Neuronal stem cell (in vitro differentiated cells): ENCODE results near the gene POMT2.

Experiments used
- DNase-seq: peaks from one replicate; pipeline ENCODE4 v3.0.0-alpha.2; 2013; ENCODE audit warnings: low spot score
- H2AFZ ChIP-seq: one replicate; pipeline ENCODE4 v1.6.1; 2013; ENCODE audit warnings: mild to moderate bottlenecking, low read length, inconsistent platforms
- H2AK5ac ChIP-seq: 2 replicates; pipeline ENCODE4 v1.6.1; 2013; ENCODE audit warnings: low read depth, mild to moderate bottlenecking, inconsistent platforms, low read length, moderate library complexity, mixed read lengths
- H2BK120ac ChIP-seq: 2 replicates; pipeline ENCODE4 v1.6.1; 2013; ENCODE audit warnings: low read depth, mild to moderate bottlenecking, inconsistent platforms, low read length, moderate library complexity, mixed read lengths
- H2BK12ac ChIP-seq: one replicate; pipeline ENCODE4 v1.6.1; 2013; ENCODE audit warnings: low read length, inconsistent platforms
- H2BK15ac ChIP-seq: 2 replicates; pipeline ENCODE4 v1.6.1; 2013; ENCODE audit warnings: mild to moderate bottlenecking, low read length, inconsistent platforms, mixed read lengths
- H2BK5ac ChIP-seq: one replicate; pipeline ENCODE4 v1.6.1; 2013; ENCODE audit warnings: inconsistent platforms, mild to moderate bottlenecking, low read length, moderate library complexity
- H3K14ac ChIP-seq: one replicate; pipeline ENCODE4 v1.6.1; 2013; ENCODE audit warnings: low read length, inconsistent platforms
- H3K18ac ChIP-seq: 2 replicates; pipeline ENCODE4 v1.6.1; 2013; ENCODE audit warnings: low read length, inconsistent platforms
- H3K23ac ChIP-seq: 2 replicates; pipeline ENCODE4 v1.6.1; 2013; ENCODE audit warnings: low read depth, mild to moderate bottlenecking, mixed read lengths, low read length, inconsistent platforms; ENCODE audit not compliant: poor library complexity
- H3K27ac ChIP-seq: replicated peaks from 3 replicates; pipeline ENCODE4 v1.5.1; 2013; ENCODE audit warnings: low read length, inconsistent platforms
- H3K27me3 ChIP-seq, 3 experiments: 2 replicates each; pipeline ENCODE4 v1.6.1; 2013; ENCODE audit warnings: low read length in 3 of 3, mild to moderate bottlenecking in 2 of 3, inconsistent platforms in 1 of 3, low read depth in 1 of 3, mixed read lengths in 1 of 3, moderate library complexity in 1 of 3; ENCODE audit not compliant: control insufficient read depth in 3 of 3, insufficient read depth in 3 of 3
- H3K36me3 ChIP-seq, 2 donors: replicated peaks in 1 of 2; 2 replicates each; pipeline ENCODE4 v1.6.1; 2013; ENCODE audit warnings: low read length in 2 of 2; ENCODE audit not compliant: control insufficient read depth in 2 of 2, insufficient read depth in 2 of 2
- H3K4ac ChIP-seq: 2 replicates; pipeline ENCODE4 v1.6.1; 2013; ENCODE audit warnings: inconsistent platforms, mild to moderate bottlenecking, low read length, moderate library complexity
- H3K4me1 ChIP-seq, 2 donors: 1 replicate in 1 of 2; 2 replicates in 1 of 2; pipeline ENCODE4 v1.6.1; 2013; ENCODE audit warnings: low read length in 2 of 2, low read depth in 1 of 2; ENCODE audit not compliant: control insufficient read depth in 2 of 2, insufficient read depth in 1 of 2
- H3K4me2 ChIP-seq: one replicate; pipeline ENCODE4 v1.6.1; 2013; ENCODE audit warnings: mild to moderate bottlenecking, low read length, inconsistent platforms; ENCODE audit not compliant: insufficient read depth, poor library complexity, severe bottlenecking
- H3K4me3 ChIP-seq, 2 donors: 2 replicates each; pipeline ENCODE4 v1.5.1; 2013; ENCODE audit warnings: low read length in 2 of 2, mild to moderate bottlenecking in 2 of 2, inconsistent platforms in 1 of 2, moderate library complexity in 1 of 2
- H3K79me1 ChIP-seq: one replicate; pipeline ENCODE4 v1.6.1; 2013; ENCODE audit warnings: low read depth, mild to moderate bottlenecking, inconsistent platforms, low read length, moderate library complexity
- H3K9ac ChIP-seq: one replicate; pipeline ENCODE4 v1.6.1; 2013; ENCODE audit warnings: mild to moderate bottlenecking, low read depth, low read length, inconsistent platforms; ENCODE audit not compliant: poor library complexity
- H3K9me3 ChIP-seq, 2 donors: replicated peaks in 1 of 2; 2 replicates each; pipeline versions ENCODE3 to v1.6.1; 2013; ENCODE audit warnings: low read length in 2 of 2, mild to moderate bottlenecking in 2 of 2, inconsistent platforms in 1 of 2, low read depth in 1 of 2, mixed read lengths in 1 of 2, moderate library complexity in 1 of 2; ENCODE audit not compliant: control insufficient read depth in 2 of 2, insufficient read depth in 1 of 2
- H4K8ac ChIP-seq: one replicate; pipeline ENCODE4 v1.6.1; 2013; ENCODE audit warnings: low read depth, mild to moderate bottlenecking, inconsistent platforms, low read length, moderate library complexity
- H4K91ac ChIP-seq: one replicate; pipeline ENCODE4 v1.6.1; 2013; ENCODE audit warnings: low read length, low read depth, mild to moderate bottlenecking, inconsistent platforms; ENCODE audit not compliant: poor library complexity
- WGBS, 2 donors: extraction: QIAGEN DNeasy Blood & Tissue Kit; methylation state at CpG; one replicate each; pipeline ENCODE4 v1.1.7; 2013; ENCODE audit warnings: missing lambda C conversion rate in 2 of 2, mixed read lengths in 1 of 2; ENCODE audit not compliant: insufficient read length in 2 of 2, insufficient replicate concordance in 1 of 2; ENCODE audit errors: extremely low coverage in 2 of 2; 5-methylcytosine and 5-hydroxymethylcytosine counted together

Gene POMT2

DNA sequence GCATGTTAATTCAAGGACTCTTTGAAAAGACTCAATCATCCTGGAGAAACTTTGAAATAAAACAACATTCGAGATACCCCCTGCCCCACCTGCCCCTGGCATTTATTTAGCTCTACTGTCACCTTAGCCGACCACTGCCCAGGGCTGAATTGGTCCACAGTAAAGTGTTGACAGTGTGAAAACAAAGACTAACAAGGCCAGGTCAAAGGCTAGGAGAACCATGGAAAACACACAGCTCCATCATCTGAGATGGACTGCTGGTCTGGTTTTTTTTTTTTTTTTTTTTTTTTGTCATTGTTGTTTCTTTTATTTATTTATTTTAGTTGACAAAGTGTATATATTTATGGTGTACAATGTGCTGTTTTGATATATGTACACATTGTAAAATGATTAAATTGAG is 25.8 kb upstream of the POMT2 start:
- no peak overlapping the region for H2BK5ac ChIP-seq
- WGBS, 2 donors, result no CpG with 5 or more reads among the region's 2 CpGs
- no peak overlapping the region for H3K4me3 ChIP-seq
- H3K4me1 ChIP-seq, result peaks cover 0 to 1% of the 10 kb centered on the region in 2 donors
- no peak overlapping the region for H2BK120ac ChIP-seq
- H3K14ac ChIP-seq, result no peak overlapping the region
- no peak for DNase-seq
- H2BK15ac ChIP-seq, result no peak overlapping the region
- no peak overlapping the region for H4K8ac ChIP-seq
- H2AFZ ChIP-seq, result no peak overlapping the region
- no peak overlapping the region for H3K4ac ChIP-seq
- H3K4me2 ChIP-seq, result no peak overlapping the region
- no peak overlapping the region for H4K91ac ChIP-seq
- H3K79me1 ChIP-seq, result no peaks in the 10 kb centered on the region
- H3K36me3 ChIP-seq, result peaks cover 2 to 60% of the 10 kb centered on the region in 2 donors
- no peak overlapping the region for H3K23ac ChIP-seq
- no peaks in the 10 kb centered on the region for H3K27me3 ChIP-seq
- H2BK12ac ChIP-seq, result no peak overlapping the region
- no peak overlapping the region for H3K18ac ChIP-seq
- H3K27ac ChIP-seq, result no peak overlapping the region
- no peaks in the 10 kb centered on the region for H3K9me3 ChIP-seq
- no peak overlapping the region for H3K9ac ChIP-seq
- no peak overlapping the region for H2AK5ac ChIP-seq

DNA sequence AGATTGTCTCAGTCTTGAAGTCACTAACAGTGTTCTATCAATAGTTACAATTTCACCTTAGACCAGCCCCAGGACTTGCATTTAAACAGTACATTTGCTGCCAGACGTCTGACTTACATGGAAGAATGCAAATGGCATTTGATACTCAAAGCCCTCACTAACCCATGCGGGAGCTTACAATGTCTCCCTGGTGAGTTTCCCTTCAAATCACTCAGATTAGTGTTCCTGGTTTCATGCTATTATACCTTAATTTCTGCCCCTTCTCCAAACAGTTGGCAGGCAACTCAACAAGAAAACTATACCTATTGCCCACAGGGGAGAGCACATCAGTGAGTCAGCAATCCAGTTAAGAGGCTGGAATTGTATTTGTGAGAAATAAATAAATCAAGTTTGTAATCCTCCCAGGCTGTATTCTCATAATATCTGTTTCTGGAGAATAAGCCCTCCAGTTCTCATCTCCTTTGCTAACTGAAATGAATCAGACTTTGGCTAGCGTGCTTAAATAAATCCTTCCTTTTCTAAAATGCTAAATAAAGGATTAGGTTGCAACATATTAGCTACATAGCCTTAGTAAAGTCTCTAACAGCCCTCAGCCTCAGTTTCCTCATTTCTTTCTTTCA is 23.8 kb upstream of the POMT2 start:
- Histone ChIP-seq H3K4me3 (no peak overlapping the region), H3K27ac (no peak overlapping the region)
- DNase-seq, result no peak

DNA sequence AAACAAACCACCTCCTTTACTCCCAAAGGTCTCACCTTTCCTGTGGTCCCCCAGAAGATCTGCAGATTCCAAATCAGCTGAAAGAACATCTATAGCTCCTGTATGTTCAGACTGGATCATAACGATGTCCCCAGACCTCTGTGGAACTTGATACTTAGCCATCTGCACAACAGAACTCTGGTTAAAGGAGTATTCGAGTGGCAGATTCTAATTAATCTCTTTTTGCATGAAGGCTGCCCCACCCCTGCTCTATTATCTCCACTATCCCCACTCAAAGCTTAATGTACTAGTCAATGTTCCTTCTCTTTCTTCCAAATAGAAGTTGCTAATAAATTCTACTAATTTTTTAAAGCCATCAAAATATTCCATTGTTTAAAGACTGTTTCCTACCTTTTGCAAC is 23.0 kb upstream of the POMT2 start:
- H3K27ac ChIP-seq, result no peak overlapping the region
- no CpG with 5 or more reads among the region's 2 CpGs for WGBS, 2 donors

More for the DNA sequence above, 23.8 kb upstream of the POMT2 start:
- WGBS, 2 donors, result no CpG with 5 or more reads among the region's 3 CpGs
- Histone ChIP-seq H2BK120ac (no peak overlapping the region), H3K79me1 (no peaks in the 10 kb centered on the region), H3K23ac (no peak overlapping the region), H2AK5ac (no peak overlapping the region), H3K9me3 (no peaks in the 10 kb centered on the region), H3K18ac (no peak overlapping the region), H3K4me1 (peaks cover 0 to 1% of the 10 kb centered on the region in 2 donors), H3K36me3 (peaks cover 8 to 65% of the 10 kb centered on the region in 2 donors), H4K8ac (no peak overlapping the region), H3K14ac (no peak overlapping the region), H4K91ac (no peak overlapping the region), H2BK5ac (no peak overlapping the region), H3K27me3 (no peaks in the 10 kb centered on the region), H3K9ac (no peak overlapping the region), H2BK12ac (no peak overlapping the region), H2BK15ac (no peak overlapping the region), H3K4me2 (no peak overlapping the region), H3K4ac (no peak overlapping the region), H2AFZ (no peak overlapping the region)

DNA sequence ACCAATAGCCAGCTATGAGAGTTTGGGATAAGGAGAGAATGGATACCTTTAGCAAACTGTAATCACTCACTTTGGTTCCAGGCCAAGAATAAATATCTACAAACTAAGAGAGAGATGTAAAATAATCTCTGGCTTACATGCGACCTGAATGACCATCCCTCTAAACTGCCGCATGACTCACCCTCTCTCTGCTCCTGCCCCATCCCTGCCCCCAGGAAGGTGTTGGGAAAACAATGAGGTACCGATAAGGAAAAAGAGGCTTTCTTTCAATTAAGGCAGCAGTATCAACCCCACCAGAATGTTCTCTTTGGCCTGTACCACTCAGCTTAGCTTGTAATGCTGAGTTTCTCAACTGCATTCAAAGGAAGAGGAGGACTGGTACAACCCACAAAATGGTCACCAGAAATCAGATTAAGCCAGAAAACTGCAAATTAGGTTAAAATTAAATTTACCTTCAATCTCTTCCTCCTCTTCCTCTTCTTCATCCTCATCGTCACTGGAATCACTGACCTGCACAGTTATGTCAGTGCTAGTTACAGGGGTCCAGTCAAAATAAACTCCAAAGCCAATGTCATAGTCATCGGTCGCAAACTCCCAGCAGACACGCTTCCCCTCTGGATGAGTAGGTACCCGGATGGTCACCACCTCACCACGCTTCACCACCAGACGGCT is 22.2 kb upstream of the POMT2 start:
- Histone ChIP-seq H3K4ac (no peak overlapping the region), H2BK5ac (no peak overlapping the region), H3K14ac (no peak overlapping the region), H3K23ac (no peak overlapping the region), H3K79me1 (no peaks in the 10 kb centered on the region), H3K9me3 (no peaks in the 10 kb centered on the region), H2BK120ac (no peak overlapping the region), H2AK5ac (no peak overlapping the region), H3K27ac (no peak overlapping the region), H2BK15ac (no peak overlapping the region), H4K8ac (no peak overlapping the region), H3K4me1 (peaks cover 0 to 1% of the 10 kb centered on the region in 2 donors), H3K9ac (no peak overlapping the region), H3K4me2 (no peak overlapping the region), H3K27me3 (no peaks in the 10 kb centered on the region), H2BK12ac (no peak overlapping the region), H4K91ac (no peak overlapping the region), H3K36me3 (peaks cover 8 to 68% of the 10 kb centered on the region in 2 donors), H3K18ac (no peak overlapping the region), H3K4me3 (no peak overlapping the region), H2AFZ (no peak overlapping the region)
- WGBS, 2 donors, result no CpG with 5 or more reads among the region's 10 CpGs
- no peak for DNase-seq

More for the DNA sequence above, 23.0 kb upstream of the POMT2 start:
- Histone ChIP-seq H3K36me3 (peaks cover 8 to 68% of the 10 kb centered on the region in 2 donors), H4K91ac (no peak overlapping the region), H2AFZ (no peak overlapping the region), H4K8ac (no peak overlapping the region), H3K4ac (no peak overlapping the region), H3K18ac (no peak overlapping the region), H3K14ac (no peak overlapping the region), H2BK5ac (no peak overlapping the region), H3K9ac (no peak overlapping the region), H3K79me1 (no peaks in the 10 kb centered on the region), H3K4me2 (no peak overlapping the region), H3K27me3 (no peaks in the 10 kb centered on the region), H2BK120ac (no peak overlapping the region), H3K4me1 (peaks cover 0 to 1% of the 10 kb centered on the region in 2 donors), H2AK5ac (no peak overlapping the region), H3K9me3 (no peaks in the 10 kb centered on the region), H2BK12ac (no peak overlapping the region), H3K4me3 (no peak overlapping the region), H2BK15ac (no peak overlapping the region), H3K23ac (no peak overlapping the region)
- DNase-seq, result no peak
